Uterus (tissue), 4 donors: ENCODE results near the gene A1BG. TPM values are rescaled to one million over a fixed set of nuclear protein-coding genes. Genes with fewer than 3 reads are reported as not detected.

Experiments
- DNase-seq, 2 donors: peaks; one replicate each; pipeline ENCODE4 v3.0.0-alpha.2; 2019 to 2020
- H3K27ac ChIP-seq, 2 donors: fragments of 200-600 bp; sonication (generic); 1 replicate in 1 of 2; 2 replicates in 1 of 2; pipeline ENCODE4 v1.5.1; 2016 to 2018
- H3K27me3 ChIP-seq, 2 donors: fragments of 200-600 bp; sonication (generic); one replicate each; pipeline ENCODE4 v1.5.1; 2018 to 2019; ENCODE audit warnings: control low read depth in 1 of 2
- H3K36me3 ChIP-seq, 2 donors: fragments of 200-600 bp; sonication (generic); one replicate each; pipeline ENCODE4 v1.5.1; 2019; ENCODE audit warnings: control low read depth in 1 of 2
- H3K4me1 ChIP-seq, 2 donors: fragments of 200-600 bp; sonication (generic); one replicate each; pipeline ENCODE4 v1.5.1; 2018 to 2019; ENCODE audit warnings: control low read depth in 1 of 2
- H3K4me3 ChIP-seq, 2 donors: fragments of 200-600 bp; sonication (generic); 1 replicate in 1 of 2; 2 replicates in 1 of 2; pipeline ENCODE4 v1.5.1; 2018 to 2019; ENCODE audit warnings: mild to moderate bottlenecking in 1 of 2
- H3K9me3 ChIP-seq, 2 donors: fragments of 200-600 bp; sonication (generic); one replicate each; pipeline ENCODE4 v1.5.1; 2019; ENCODE audit warnings: control low read depth in 1 of 2
- POLR2A ChIP-seq, 2 donors: fragments of 450-650 bp; IDR thresholded peaks; one replicate each; pipeline ENCODE4 v1.6.1; 2016; ENCODE audit warnings: antibody characterized with exemption in 2 of 2, mild to moderate bottlenecking in 1 of 2, moderate library complexity in 1 of 2
- intact Hi-C: fragments of 100-400 bp; cut with DNase I; formaldehyde crosslinking; loops from one replicate; pipeline ENCODE4 v1.15.1; 2023; ENCODE audit warnings: low total_unique reads
- total RNA-seq, 4 donors: library from RNA; depleted of rRNA in 3 of 4; stranded (reverse); fragments of >200 nt in 3 of 4; gene quantifications; one replicate each; pipeline versions ENCODE4 v1.1.0 to v1.2.4, GENCODE V29; 2014 to 2023
- TF ChIP-seq, protein P1 (sequence below), 4 experiments: fragments of 200-600 bp in 2 of 4; fragments of 450-650 bp in 2 of 4; sonication (generic) in 2 of 4; IDR thresholded peaks; one replicate each; pipeline ENCODE4 v1.5.1; 2016 to 2019; ENCODE audit warnings: antibody characterized with exemption in 4 of 4, mild to moderate bottlenecking in 2 of 4, moderate library complexity in 1 of 4
- donor health status: DM: yes; HTN: yes; CAD: no.

Gene A1BG
- total RNA-seq, 4 donors from 2014 or later: 2.8 to 108 (median 12.9) TPM

DNA sequence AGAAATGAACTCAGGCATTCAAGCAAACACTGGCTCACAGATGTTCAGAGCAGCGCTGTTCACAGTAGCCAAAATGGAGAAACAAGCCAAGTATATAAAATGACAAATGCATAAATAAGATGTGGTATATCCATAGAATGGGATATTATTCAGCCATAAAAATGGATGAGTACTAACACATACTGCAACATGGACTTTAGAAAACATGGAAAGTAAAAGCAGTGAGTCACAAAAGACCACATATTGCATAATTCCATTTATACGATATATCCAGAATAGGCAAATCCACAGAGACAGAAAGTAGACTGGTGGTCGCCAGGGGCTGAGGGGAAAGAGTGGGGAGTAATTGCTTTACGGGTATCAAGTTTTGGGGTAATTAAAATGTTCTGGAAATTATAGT is 20.9 kb upstream of the A1BG start:
- Histone ChIP-seq H3K9me3 (no peaks in the 10 kb centered on the region), H3K27me3 (no peaks in the 10 kb centered on the region), H3K27ac (no peak overlapping the region), H3K36me3 (no peaks in the 10 kb centered on the region), H3K4me1 (no peaks in the 10 kb centered on the region), H3K4me3 (no peak overlapping the region)
- TF ChIP-seq, protein P1, sequence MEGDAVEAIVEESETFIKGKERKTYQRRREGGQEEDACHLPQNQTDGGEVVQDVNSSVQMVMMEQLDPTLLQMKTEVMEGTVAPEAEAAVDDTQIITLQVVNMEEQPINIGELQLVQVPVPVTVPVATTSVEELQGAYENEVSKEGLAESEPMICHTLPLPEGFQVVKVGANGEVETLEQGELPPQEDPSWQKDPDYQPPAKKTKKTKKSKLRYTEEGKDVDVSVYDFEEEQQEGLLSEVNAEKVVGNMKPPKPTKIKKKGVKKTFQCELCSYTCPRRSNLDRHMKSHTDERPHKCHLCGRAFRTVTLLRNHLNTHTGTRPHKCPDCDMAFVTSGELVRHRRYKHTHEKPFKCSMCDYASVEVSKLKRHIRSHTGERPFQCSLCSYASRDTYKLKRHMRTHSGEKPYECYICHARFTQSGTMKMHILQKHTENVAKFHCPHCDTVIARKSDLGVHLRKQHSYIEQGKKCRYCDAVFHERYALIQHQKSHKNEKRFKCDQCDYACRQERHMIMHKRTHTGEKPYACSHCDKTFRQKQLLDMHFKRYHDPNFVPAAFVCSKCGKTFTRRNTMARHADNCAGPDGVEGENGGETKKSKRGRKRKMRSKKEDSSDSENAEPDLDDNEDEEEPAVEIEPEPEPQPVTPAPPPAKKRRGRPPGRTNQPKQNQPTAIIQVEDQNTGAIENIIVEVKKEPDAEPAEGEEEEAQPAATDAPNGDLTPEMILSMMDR (IDR thresholded peaks at IDR 0.05): no peak
- no peak for TF ChIP-seq POLR2A (IDR thresholded peaks at IDR 0.05)
- intact Hi-C loops: no loop called here
- DNase-seq: no peak

DNA sequence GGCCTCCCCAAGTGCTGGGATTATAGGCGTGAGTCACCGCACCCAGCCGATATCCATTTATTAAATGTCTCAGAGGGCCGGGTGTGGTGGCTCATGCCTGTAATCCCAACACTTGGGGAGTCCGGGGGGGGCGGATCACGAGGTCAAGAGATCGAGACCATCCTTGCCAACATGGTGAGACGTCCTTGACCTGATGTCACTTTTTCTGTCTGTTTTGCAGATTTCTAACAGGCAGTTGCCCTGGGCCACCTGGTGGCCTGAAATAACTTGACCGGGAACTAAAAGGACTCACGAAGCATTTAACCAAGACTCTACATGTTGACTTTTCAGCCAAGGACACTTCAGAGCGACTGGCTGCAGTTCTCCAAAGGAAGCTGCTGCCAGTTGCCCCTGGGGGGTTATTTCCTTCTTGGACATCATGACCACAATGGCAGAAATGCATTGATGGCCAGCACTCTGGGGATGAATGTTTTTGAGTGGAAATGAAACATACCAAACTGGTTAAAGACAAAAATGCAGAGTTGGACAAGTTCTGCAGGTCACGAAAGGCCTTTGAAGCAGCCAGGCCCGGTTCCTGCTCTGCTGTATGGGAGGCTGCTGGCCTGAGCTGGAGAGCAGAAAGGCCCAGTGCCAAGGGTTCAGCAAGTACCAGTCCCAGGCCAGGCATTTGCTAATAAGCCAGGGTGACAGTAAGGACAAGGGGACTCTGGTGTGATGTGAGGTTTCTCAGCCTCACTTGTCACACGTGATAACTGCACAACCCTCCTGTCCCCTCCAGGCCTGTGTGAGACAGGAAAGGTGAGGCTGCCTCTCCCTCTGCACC is 19.2 kb upstream of the A1BG start:
- intact Hi-C loops: no loop called here
- H3K4me3 ChIP-seq: no peak overlapping the region
- H3K4me1 ChIP-seq: no peaks in the 10 kb centered on the region
- H3K27ac ChIP-seq: no peak overlapping the region
- H3K27me3 ChIP-seq: no peaks in the 10 kb centered on the region
- DNase-seq: no peak
- TF ChIP-seq, protein P1 (IDR thresholded peaks at IDR 0.05): no peak
- no peak for TF ChIP-seq POLR2A (IDR thresholded peaks at IDR 0.05)
- no peaks in the 10 kb centered on the region for H3K9me3 ChIP-seq
- H3K36me3 ChIP-seq: no peaks in the 10 kb centered on the region

DNA sequence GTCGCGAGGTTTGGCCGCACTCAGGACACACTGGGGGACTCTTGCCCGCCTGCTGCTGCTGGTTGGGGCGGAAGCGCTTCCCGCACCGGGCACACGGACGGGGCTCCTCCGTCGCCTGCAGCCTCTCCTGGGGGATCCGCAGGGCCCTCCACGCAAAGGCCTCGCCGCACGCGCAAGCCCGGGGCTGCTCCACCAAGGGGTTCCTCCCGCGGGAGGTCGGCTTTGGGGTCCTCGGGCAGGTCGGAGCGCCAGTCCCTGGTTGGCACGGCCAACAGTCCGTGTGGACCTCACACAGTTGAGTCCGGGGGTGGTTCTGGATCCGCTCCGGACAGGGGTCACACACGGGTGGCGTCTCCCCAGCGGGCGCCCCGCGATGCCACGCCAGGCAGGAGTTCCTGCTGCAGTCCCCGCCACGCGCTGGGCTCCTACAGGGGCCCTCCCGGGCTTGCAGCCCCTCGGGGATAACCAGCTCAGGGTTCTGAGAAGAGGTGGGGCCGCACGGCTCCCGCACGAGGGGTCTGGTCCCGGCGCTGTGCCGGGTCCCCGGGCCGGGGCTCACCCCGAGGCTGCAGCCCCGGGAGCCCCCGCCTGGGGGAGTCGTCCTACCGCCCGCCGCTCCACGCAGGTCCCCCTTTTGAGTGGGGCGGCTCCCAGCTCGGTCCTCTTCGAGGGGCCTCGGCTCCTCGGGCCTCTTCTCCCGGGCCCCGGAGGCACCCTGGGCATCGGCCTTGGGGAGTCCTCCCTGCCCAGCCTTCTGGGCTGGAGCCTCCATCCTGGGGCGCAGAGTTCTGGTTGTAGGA is 15.5 kb upstream of the A1BG start:
- TF ChIP-seq POLR2A (IDR thresholded peaks at IDR 0.05): no peak
- TF ChIP-seq, protein P1 (IDR thresholded peaks at IDR 0.05): no peak
- no peaks in the 10 kb centered on the region for H3K36me3 ChIP-seq
- no peak for DNase-seq
- H3K4me1 ChIP-seq: no peaks in the 10 kb centered on the region
- H3K9me3 ChIP-seq: no peaks in the 10 kb centered on the region
- intact Hi-C loops: no loop called here
- H3K4me3 ChIP-seq: no peak overlapping the region
- H3K27me3 ChIP-seq: no peaks in the 10 kb centered on the region
- no peak overlapping the region for H3K27ac ChIP-seq

DNA sequence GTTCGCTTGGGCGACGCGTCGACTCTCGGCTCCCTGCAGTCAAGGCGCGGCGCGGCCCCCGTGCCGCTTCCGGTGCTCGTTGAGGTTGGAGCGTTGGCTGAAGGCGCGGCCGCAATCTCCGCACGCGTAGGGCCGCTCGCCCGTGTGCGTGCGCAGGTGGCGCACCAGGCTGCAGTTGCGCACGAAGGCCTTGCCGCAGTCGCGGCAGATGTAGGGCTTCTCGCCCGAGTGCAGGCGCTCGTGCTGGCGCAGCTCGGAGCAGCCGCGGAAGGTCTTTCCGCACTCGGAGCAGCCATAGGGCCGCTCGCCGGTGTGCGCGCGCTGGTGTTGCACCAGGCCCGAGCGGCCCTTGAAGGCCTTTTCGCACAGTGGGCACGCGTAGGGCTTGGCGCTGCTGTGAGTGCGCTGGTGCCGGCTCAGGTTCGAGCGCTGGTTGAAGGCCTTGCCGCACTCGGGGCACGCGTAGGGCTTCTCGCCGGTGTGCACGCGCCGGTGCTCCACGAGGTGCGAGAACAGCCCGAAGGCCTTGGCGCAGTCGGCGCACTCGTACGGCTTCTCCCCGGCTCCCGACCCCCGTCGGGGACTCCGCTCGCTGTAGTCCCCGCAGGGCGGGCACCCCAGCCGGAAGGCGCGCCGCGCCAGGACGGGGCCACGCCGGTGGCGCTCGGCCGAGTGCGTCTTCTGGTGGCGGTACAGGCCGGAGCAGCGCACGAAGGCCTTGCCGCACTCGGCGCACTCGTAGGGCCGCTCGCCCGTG is 14.6 kb upstream of the A1BG start:
- H3K27me3 ChIP-seq: no peaks in the 10 kb centered on the region
- no peak overlapping the region for H3K4me3 ChIP-seq
- intact Hi-C loops: no loop called here
- no peaks in the 10 kb centered on the region for H3K36me3 ChIP-seq
- H3K9me3 ChIP-seq: no peaks in the 10 kb centered on the region
- TF ChIP-seq POLR2A (IDR thresholded peaks at IDR 0.05): no peak
- TF ChIP-seq, protein P1 (IDR thresholded peaks at IDR 0.05): no peak
- no peaks in the 10 kb centered on the region for H3K4me1 ChIP-seq
- no peak for DNase-seq
- no peak overlapping the region for H3K27ac ChIP-seq
